DMS114 treated with DMSO at 0.1 percent for 48 hours (cell line): ENCODE data around the gene MRPL41.
"Not testable (repeated sequence)": the region's sequence is repeated elsewhere in the genome, so short reads cannot be mapped to it uniquely, and the experiment has no call there.

Experiments used
- DNase-seq: peaks from one replicate; lab custom pipeline; 2025; ENCODE audit not compliant: unreplicated experiment; lab: John Stamatoyannopoulos, UW

MRPL41 gene

DNA sequence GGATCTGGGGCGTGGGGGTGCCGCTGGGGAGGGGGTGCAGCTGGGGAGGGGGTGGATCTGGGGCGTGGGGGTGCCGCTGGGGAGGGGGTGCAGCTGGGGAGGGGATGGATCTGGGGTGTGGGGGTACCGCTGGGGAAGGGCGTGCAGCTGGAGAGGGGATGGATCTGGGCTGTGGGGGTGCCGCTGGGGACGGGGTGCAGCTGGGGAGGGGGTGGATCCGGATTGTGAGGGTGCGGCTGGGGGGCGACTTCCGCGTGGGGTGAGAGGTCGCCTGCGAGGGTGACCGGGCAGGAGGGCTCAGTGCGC is 768 bp upstream of the MRPL41 start:
- not testable (repeated sequence) for DNase-seq

GRCh38 chr9:137552022-137552768 is 516 bp downstream of the MRPL41 start:
- no peak for DNase-seq

DNA sequence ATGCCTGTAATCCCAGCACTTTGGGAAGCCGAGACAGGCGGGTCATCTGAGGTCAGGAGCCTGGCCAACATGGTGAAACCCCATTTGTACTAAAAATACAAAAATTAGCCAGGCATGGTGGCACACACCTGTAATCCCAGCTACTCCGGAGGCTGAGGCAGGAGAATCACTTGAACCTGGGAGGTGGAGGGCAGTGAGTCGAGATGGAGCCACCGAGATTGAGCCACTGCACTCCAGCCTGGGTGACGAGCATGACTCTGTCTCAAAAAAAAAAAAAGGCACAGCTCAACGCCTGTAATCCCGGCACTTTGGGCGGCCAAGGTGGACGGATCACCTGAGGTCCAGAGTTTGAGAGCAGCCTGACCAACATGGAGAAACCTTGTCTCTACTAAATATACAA is 2.0 kb downstream of the MRPL41 start:
- DNase-seq: not testable (repeated sequence)

DNA sequence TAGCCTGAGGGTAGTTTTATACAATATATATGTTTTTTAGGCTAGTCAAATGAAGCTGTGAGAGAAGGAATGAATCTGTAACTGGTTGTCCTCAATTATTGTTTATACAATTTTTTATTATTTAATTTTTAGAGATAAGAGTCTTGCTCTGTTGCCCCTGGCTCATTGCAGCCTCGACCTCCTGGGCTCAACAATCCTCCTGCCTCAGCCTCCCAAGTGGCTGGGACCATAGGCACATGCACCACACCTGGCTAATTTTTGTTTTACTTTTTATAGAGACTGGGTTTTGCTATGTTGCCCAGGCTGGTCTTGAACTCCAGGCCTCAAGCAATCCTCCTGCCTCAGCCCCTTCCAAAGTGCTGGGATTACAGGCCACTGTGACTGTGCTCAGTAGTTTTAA is 2.7 kb downstream of the MRPL41 start:
- DNase-seq: no peak

- no peak for DNase-seq
Measured at GRCh38 chr9:137555179-137555578, 3.5 kb downstream of the MRPL41 start.

DNA sequence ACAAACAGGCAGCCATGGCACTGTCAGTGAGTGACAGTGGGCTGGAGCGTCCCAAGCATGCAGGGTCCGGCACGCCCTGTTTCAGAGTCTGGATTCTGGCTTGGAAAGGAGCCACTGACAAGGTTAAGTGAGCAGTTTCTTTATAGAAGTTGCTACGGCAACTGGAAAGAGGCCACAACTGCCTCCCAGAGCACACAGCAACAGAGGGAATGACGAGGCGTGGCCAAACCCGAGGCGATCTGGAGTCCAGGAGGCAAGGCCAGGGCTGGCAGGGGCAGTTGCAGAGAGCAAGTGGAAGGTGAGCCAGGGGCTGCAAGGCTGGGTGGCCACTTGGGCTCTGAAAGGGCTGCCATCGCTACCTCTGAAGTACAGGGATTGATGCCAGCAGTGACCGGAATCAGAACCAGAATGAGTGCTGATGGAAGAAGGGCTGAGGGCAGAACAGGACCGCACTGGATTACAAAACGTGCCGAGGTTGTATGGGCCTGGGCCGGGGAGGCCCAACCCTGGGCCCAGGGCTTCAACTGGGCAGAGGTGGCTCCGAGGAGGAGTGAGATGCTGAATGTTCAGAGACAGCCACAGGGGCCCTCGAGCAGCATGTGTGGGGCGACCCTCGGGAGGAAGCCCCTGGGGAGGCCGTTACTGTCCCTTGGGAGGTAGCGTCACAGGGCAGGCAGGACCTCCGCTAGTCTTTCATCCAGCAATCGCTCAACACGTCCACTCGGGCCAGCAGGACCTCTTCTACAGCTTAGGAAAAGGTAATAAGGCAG is 4.6 kb downstream of the MRPL41 start:
- DNase-seq: no peak

DNA sequence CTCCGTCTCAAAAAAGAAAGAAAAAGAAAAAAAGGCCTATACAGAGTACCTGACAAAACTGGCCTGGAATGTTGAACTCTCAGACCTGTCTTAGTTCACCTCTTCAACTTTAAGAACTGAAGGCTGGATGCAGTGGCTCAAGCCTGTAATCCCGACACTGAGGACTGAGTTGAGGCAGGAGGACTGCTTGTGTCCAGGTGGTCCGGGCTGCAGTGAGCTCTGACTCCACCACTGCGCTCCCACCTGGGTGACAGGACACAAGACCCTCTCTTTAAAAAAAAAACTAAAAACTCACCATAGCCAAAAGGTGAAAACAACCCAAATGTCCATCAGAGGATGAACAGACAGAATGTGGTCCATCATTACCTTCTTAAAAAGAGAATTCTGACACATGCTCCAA is 6.4 kb downstream of the MRPL41 start:
- no peak for DNase-seq

GRCh38 chr9:137564134-137564533 is 12.5 kb downstream of the MRPL41 start:
- DNase-seq: no peak

DNA sequence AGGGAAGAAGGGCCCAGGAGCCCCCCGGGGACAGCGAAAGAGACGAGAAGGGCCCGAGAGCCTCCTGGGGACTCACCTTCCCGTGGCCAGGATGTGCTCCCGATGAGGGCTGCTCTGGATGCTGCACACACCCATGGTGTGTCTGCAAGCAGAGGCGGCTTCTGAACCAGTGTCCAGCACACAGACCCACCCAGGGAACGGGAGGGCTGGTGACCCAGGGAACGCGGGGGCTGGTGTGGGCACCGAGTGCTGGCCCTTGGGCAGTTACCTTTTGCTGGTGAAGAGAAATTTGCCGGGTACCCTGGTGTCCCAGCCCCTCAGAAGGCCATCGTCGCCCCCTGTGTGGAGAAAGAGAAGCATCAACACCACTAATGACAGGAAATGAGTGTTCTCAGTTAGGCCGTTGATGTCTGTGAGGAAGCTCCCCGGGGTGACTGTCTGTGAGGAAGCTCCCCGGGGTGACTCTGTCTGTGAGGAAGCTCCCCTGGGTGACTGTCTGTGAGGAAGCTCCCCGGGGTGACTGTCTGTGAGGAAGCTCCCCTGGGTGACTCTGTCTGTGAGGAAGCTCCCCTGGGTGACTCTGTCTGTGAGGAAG is 13.2 kb downstream of the MRPL41 start:
- DNase-seq: no peak

DNA sequence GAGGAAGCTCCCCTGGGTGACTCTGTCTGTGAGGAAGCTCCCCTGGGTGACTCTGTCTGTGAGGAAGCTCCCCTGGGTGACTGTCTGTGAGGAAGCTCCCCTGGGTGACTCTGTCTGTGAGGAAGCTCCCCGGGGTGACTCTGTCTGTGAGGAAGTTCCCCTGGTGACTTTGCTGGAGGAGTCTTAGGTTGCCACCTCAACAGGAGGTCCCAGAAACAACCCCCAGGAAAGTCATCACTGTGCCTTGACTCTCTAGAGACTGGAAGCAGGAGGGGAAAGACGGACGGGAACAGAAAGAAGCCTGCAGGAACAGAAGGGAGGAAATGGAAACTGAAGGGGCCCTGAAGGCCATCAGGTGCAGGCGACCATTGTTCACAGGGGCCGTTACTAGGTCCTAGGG is 16.8 kb downstream of the MRPL41 start:
- not testable (repeated sequence) for DNase-seq

- DNase-seq: no peak
Measured at GRCh38 chr9:137569609-137570203, 18.0 kb downstream of the MRPL41 start.

- DNase-seq: no peak
Measured at GRCh38 chr9:137570566-137570965, 18.9 kb downstream of the MRPL41 start.

DNA sequence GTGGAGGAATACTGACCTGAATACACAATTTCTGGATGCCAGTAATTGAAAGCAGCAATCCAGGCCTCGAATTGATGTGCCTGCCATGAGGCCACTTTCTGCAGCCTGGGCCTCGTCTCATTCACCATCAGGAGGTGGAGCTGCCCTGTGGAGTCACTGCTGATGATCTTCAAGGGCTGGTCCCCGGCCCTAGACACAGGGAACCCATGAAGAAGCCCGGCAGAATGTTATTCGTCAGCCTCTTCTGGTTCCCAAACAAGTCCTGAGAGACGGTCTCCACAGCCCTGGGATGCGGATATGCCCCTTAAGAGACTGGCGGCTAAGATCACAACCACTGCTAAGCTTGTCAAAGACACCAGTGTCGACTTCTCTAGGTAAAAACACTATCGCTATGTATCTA is 22.5 kb downstream of the MRPL41 start:
- no peak for DNase-seq

- DNase-seq: no peak
Measured at GRCh38 chr9:137575364-137575715, 23.7 kb downstream of the MRPL41 start.

DNA sequence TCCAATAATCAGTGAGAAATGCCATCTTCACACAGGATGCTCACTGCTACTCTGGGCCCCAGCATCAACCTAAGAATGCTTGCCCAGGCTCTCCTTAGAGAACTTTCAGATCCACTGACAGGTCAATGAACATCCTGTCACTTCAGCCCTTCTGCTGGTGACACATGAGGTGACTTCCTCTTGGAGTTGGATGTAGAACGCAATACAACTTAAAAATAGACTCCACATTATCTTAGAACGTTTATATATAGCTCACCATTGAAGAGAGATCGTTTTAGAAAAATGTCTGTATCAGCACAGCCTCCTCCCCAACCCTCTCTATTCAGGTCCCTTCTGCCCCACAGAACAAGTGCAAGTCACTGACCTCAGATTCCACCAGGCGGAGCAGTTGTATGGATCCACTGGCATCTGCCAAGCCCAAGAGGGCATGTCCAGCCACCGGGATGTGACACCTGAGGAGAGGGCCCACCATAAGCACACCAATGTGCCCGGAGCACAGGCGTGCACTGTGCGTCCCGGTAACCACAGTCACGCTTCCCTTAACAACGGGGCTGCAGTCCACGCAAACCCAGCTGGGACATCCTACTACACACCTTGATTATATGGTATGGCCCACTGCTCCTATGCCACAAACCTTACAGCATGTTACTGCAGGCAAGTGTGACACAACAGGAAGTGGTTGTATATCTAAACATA is 24.2 kb downstream of the MRPL41 start:
- no peak for DNase-seq

GRCh38 chr9:137578518-137579258 is 27.0 kb downstream of the MRPL41 start, which contains the start of gene DPH7:
Gene DPH7, minus strand, starts transcription at chr9:137578925. Its CDS starts 148 bp downstream, at chr9:137578777.
- peak; percentile 76 for DNase-seq

DNA sequence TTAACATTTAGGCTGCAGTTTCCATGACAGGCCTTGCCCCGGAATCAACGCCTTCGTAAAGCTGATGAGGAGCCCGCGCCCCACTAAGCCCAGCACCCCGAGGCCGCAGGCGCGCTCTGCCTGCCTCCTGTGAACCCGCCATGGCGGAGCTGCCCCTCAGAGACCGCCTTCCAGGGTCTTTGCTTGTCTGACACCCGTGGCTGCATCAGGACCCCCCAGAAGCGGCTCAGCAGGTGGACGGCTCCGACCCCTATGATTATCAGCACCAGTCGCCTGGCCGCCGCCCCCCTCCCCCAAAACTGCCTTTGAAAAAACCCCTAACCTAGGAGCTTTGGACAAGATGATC is 27.6 kb downstream of the MRPL41 start:
- DNase-seq: no peak

- DNase-seq: no peak
Measured at GRCh38 chr9:137580209-137580953, 28.7 kb downstream of the MRPL41 start.

DNA sequence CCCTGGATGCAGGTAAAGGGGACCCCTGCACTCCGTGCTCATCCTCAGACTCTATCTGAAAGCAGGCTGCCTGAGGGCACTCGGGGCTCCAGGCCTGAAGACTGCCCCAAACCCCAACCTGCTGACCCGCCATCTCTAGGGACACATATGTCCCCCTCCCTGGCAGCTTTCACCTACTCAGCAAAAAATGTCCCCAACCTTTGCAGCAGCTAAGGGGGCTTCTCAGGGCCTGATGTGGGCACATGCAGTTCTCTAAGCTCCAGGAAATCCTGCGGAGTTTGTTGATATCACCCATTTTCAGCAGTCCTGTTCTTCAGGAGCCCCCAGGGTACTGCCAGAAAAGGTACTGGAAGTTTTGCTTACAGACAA is 29.3 kb downstream of the MRPL41 start:
- no peak for DNase-seq
